Measurements from ENCODE around the gene ANKRD18A.

ANKRD18A gene
- 2.2 reads per million in 2 donors for total RNA-seq

- no peak for DNase-seq
Measured at GRCh38 chr9:38620483-38621433, at the start of gene ANKRD18A. TSS of gene ANKRD18A (minus strand) at chr9:38620596. CDS start at chr9:38620285, 311 bp downstream.

DNA sequence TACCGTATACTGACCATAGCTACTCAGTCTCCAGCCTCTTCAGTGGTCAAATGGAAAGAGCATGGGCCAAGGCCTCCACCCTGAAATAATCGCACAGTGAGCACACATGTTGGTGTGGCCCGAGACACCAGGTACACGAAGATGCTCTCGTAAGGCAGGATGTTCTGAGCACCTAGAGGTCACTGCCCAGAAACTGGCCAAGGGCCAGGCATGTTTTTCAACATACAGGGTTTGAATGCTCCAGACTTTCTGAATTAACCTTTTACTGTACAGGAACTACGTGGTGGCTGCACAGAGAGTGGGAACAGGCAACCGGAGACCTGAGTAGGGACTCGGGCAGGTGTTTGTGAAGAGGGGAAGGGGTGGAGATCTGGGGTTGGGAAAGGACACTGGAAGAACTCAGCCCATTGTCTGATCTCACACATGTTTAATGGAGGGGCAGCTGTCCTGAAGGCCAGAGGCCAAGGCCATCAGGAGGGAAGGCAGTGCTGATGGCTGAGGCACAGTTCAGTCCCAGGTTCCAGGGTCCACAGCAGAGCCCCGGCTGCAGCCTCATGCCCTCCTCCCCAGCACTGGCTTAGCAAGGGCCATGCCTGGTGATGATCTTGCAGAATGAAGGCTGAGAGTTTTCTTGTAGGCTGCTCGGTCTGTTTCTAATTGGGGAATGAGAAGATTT lies 48.5 kb upstream of the ANKRD18A start:
- DNase-seq, result no peak

DNA sequence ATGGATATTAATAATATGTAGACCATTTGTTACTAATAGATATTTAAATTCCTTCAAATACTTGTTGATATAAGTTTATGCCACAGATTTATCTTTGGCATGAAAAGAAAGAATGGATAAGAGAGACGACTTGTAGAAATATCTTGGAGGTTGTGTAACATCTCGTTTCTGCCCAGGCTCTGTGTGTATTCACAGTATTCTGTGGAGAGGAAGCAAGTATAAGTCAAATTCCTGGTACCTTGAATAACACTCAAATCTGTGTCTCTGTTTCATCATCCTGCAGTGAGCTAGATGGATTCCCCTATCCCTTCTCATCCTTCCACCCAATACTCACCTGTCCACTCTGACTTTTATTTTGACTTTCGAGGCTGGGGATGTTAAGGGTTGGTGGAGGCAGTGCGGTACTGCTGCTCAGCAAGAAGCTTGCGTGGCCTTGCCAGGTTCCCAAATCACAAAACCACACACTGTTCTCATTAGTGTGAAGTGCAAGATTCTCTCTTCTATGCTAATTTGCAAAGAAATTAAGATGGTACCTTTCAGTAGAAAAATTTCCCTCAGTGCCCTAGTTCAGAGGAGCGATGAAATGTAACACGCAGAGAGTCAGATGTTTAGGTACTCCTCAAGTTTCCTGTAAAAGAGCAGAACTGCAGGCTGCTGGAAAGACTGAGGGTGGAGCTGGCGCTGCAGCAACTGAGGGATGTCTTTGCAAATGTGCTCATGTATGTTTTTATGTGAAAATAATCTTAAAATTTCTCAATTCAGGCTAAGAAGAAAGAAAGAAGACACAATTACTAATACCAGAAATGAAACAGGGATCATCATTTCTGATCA lies 42.6 kb upstream of the ANKRD18A start:
- no peak for DNase-seq

DNA sequence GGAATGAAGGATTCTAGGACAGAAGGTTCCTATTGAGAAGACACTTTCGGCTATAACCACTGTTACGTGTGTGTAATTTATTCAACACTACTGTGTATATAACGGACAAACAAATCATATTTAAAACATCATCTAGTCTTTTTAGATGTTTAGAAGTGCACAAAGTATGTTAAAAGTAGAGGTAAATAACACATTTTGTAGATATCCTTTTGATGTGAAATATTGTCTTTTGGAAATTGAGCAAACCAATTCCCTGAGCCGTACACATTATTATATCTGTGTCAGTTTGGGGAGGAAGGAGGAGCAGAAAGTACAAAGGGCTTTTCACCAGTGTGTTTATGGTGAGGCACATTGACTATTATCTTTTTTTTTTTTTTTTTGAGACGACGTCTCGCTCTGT lies 39.1 kb upstream of the ANKRD18A start:
- DNase-seq, result no peak

DNA sequence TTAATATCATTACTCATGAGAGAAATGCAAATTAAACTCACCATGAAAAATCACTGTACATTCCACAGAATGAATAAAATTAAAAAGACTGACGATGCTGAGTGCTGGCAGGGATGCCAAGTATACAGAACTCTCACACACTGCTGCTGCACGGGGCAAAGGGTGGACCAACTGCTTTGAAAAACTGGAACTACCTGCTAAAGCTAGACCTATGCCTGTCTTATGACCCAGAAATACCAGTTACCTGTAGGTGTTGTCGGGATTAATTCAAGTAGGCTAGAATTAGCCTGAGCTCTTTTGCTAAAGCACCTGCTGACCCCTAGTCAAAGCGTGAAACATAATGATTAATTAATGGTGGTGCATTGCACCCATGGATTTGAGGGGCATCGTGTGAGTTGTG lies 36.5 kb upstream of the ANKRD18A start:
- no peak for DNase-seq

DNA sequence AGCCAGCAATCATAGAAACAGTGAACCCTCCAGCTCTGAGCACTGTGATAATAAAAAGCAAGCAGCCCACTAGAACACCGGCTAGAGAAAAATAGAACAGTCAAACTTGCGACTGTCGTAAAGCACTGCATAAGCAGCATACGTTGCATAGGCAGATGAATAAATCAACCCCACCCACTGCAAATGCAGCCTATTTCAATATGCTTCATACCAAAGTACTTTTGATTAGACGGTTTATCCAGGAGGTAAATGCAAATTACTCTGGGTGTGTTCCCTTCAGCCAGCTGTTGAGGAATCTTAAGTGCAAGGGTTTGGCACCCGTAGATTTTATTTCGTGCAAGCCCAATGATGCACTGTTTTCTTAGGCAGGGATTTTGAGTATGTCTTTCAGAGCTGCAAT lies 32.1 kb upstream of the ANKRD18A start:
- no peak for DNase-seq

GRCh38 chr9:38652044-38652443 lies 31.6 kb upstream of the ANKRD18A start:
- DNase-seq, result no peak

- DNase-seq, result no peak
Measured at GRCh38 chr9:38651400-38652042, 31.1 kb upstream of the ANKRD18A start.

- DNase-seq, result no peak
Measured at GRCh38 chr9:38650564-38650963, 30.2 kb upstream of the ANKRD18A start.

GRCh38 chr9:38649731-38650363 lies 29.5 kb upstream of the ANKRD18A start:
- DNase-seq, result no peak

- DNase-seq, result no peak
Measured at GRCh38 chr9:38644601-38645000, 24.2 kb upstream of the ANKRD18A start.

DNA sequence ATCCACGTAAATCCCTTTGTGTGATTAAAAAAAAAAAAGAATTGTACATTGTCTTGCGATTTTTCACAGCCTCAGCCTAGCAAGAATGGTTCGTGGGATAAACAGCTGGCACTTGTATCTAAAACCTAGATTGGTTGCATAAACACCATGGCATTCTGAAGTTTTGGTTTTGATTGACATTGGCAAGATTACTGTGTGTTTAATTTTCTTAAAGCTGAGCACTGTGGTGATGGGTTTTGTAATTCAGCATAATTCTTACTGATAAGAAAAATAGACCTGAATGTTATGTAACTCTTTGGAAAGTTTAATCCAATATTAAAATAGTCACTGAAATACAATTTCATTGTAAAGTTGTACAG lies 23.4 kb upstream of the ANKRD18A start:
- DNase-seq, result no peak

GRCh38 chr9:38642951-38643814 lies 22.8 kb upstream of the ANKRD18A start:
- no peak for DNase-seq

- DNase-seq, result no peak
Measured at GRCh38 chr9:38641985-38642864, 21.8 kb upstream of the ANKRD18A start.

- no peak for DNase-seq
Measured at GRCh38 chr9:38641142-38641541, 20.7 kb upstream of the ANKRD18A start.

DNA sequence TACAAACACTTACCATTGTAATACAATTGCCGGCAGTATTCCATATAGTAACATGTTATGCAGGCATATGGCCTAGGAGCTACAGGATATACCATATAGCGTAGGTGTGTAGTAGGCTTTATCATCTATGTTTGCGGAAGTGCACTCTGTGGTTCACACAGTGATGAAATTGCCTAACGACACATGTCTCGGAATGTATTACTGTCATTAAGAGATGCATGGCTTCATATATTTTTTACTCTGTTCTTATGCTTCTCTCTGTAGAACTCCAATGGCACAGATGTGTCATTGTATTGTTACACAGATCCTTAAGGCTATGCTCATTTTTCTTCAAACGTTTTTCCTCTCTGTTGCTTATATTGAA lies 19.2 kb upstream of the ANKRD18A start:
- DNase-seq, result no peak

- DNase-seq, result no peak
Measured at GRCh38 chr9:38638881-38639576, 18.6 kb upstream of the ANKRD18A start.

DNA sequence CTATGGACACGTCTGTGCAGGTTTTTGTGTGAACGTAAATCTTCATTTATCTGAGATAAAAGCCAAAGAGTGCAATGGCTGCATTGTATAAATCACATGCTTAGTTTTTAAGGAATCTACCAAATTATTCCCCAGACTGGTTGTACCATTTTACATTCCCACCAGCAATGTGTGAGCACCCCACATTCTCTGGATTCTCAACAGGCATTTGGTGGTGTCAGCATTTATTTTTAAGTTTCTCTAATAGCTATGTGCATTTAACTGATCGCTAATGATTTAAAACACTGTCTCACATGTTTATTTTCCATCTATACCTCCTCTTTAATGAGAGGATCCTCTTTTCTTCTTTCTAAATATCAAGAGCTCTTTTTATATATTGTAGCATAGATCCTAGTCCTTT lies 13.9 kb upstream of the ANKRD18A start:
- no peak for DNase-seq

GRCh38 chr9:38629511-38629910 lies 9.1 kb upstream of the ANKRD18A start:
- no peak for DNase-seq

GRCh38 chr9:38626006-38626405 lies 5.6 kb upstream of the ANKRD18A start:
- DNase-seq, result no peak
